HG02973 (cell line): ENCODE data around the gene PIM2.

Experiments used
- ATAC-seq: cut with Tn5 transposase; IDR thresholded peaks from one replicate; pipeline ENCODE4 v1.9.1; 2021; ENCODE audit warnings: moderate library complexity; ENCODE audit not compliant: unreplicated experiment

PIM2 gene

GRCh38 chrX:48918643-48919340 is at the start of gene PIM2:
TSS of gene PIM2 (minus strand) at chrX:48919024. CDS start at chrX:48918834, 190 bp downstream.
- peak; percentile 58 for ATAC-seq

GRCh38 chrX:48968377-48968776 is 49.6 kb upstream of the PIM2 start:
- ATAC-seq = no peak

DNA sequence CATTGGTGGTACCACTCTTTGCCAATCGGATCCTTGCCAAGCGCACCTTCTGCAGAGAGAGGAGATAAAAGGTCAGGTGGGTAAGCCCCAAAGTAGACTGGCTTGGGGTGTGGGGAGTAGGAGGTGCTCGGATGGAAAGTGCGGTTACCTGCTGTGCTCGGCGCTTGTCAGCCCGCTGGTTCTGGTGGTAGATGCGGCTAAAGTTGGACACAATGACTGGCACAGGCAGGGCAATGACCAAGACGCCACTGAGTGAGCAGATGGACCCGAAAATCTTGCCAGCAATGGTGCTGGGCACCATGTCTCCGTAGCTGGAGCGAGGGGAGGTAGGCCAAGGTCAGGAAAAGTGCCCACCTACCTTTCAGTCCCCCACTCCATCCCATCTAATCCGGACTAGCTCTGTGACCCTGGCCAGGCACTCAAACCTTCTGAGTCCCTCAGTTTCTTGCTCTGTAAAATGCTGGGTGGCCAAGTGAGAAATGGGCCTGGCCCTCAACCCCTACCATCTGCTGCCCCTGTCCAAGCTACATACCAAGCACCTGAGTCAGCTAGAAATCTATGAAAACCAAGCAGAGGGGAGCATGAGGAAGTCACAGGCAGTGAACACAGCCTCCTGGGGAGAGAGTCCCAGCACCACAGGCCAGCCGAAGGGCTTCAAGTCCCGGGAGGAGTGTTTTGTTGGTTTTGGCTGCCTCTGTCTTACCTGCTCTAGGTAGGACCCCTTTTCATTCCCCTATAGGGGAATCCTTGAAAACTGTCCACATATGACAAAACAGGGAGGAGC is 48.2 kb upstream of the PIM2 start:
- ATAC-seq = no peak

- no peak for ATAC-seq
Measured at GRCh38 chrX:48965959-48966358, 47.1 kb upstream of the PIM2 start.

DNA sequence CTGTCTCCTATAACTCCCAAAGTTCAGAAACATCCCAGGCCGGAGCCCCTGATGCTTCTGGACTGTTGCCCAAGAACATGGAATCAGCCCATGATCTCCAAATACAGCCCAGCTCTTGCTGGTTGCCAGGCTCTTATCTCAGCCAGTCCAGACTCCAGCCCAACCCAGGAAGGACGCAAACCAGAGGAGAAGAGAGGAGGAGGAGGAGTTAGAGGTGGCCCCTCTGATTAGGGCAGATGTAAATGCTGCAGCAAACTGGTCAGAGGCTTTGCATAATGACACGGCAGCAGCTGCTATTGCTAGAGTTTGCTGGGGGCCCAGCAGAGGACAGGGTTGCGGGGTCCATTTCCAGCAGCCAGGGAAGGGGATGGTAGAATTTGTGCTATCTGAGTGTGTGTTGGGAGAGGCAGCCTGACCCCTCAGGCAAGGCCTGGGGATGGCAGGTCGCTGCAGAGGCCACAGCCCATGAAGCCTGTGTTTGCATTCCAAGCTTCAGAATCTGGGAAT is 42.8 kb upstream of the PIM2 start:
- no peak for ATAC-seq

DNA sequence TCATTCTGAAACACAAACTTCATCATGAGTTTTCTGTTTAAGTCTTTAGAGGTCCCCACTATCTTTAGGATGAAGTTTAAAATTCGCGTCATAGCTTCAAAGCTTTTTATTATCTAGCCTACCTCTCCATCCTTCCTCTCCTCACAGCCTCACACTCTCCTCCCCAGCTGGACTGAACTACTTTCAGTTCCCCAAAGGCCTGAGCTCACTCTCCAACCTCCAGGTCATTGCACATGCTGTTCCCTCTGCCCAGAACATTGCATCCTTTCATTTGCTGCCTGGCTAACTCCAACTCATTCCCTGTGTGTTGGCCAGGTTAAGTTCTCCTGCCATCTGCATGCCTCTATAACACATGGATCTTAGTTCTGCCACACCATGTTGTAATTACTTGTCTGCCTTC is 41.5 kb upstream of the PIM2 start:
- ATAC-seq = no peak

DNA sequence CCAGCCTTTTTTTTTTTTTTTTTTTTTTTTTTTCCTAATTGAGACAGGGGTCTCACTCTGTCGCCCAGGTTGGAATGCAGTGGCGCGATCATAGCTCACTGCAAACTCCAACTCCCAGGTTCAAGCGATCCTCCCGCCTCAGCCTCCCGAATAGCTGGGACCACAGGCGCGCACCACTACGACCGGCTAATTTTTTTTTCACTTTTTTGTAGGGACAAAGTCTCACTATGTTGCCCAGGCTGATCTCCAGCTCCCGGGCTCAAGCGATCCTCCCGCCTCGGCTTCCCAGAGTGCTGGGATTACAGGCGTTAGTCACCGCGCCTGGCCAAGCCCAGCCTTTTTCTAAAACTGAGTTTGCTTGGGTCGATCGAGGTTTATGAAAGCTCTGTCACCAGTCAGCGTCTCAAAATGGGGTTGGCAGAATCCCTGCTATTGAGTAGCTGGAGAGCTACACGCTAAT is 39.8 kb upstream of the PIM2 start:
- ATAC-seq = no peak

- ATAC-seq = peak; percentile 87
Measured at GRCh38 chrX:48957827-48958634, 39.2 kb upstream of the PIM2 start.

- ATAC-seq = peak; percentile 28
Measured at GRCh38 chrX:48957477-48957826, 38.6 kb upstream of the PIM2 start, which contains the start of gene OTUD5. TSS of gene OTUD5 (minus strand) at chrX:48957607. CDS start at chrX:48957570, 37 bp downstream.

DNA sequence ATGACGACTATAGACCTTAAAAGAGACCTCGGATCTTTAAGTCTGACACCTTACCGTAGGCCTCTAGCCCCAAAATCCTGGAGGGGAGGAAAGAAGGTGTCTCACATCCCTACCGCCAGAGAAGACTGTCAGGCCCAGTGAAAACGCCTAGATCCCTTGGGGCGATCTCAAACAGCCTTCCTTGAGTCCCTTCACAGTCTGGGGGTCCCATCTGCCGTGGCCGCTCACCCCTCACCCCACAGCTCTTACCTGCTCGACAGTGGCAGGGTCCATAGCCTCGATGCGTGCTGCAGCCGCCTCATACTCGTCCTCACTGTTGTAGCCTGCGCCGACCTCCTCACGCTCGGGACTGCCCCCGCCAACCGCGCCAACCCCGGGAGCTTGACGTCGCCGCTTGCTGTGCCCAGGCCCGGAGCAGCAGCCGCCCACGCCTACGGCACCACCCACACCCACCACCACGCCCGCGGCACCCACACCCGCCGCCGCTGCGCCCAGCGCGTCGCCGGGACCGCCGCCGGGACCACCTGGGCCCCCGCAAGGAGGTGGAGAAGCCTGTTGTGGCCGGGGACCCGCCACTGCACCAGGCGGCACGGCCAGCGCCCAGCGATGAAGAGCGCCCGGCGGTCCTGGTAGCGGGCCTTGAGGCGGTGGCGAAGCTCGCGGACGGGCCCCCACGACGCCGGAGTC is 38.0 kb upstream of the PIM2 start:
- peak; percentile 7 for ATAC-seq

- ATAC-seq = no peak
Measured at GRCh38 chrX:48948589-48948988, 29.8 kb upstream of the PIM2 start.

GRCh38 chrX:48945517-48946348 is 26.9 kb upstream of the PIM2 start:
- no peak for ATAC-seq

DNA sequence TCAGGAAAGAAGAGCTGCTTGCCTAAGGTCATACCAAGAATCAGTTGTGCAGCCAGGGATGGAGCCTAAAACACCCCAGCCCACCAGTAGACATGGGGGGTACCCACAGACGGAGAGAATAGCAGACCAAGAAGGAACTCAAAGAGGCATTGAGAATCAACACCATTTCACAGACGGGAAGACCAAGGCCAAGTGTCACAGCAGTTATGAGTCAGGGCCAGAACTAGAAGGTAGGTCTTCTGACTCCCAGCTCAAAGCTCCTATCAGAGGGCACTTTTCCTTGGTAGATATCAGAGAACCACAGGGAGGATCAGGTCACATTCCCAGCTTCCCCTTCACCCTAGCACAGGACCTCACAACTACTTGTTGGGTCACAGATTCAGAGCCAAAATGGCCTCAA is 24.1 kb upstream of the PIM2 start:
- ATAC-seq = no peak

DNA sequence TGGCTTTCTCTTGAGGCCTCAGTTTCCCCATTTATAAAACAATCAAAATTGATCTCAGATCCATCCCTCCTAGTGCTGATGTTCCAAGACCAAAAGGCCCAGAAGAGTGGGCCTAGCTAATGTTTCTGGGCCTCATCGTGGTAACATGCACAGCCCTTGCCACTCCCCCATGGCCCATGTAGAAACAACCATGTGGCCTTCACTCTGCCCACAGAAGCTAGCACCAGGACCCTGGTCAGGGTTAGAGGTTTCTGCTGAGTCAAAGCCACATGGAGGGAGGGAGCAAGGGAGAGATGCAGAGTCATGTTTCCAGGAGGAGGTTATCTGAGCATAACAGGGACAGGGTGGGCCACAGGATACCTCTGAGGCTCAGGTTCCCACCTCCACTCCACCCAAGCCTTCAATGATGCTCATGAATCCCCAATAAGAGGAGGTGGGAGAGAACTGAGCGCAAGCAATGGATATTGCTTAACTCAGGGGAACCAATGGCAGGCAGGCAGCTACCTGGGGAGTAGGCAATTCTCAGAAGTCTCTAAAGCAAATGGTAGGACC is 21.7 kb upstream of the PIM2 start:
- no peak for ATAC-seq

- ATAC-seq = no peak
Measured at GRCh38 chrX:48939524-48940228, 20.9 kb upstream of the PIM2 start.

DNA sequence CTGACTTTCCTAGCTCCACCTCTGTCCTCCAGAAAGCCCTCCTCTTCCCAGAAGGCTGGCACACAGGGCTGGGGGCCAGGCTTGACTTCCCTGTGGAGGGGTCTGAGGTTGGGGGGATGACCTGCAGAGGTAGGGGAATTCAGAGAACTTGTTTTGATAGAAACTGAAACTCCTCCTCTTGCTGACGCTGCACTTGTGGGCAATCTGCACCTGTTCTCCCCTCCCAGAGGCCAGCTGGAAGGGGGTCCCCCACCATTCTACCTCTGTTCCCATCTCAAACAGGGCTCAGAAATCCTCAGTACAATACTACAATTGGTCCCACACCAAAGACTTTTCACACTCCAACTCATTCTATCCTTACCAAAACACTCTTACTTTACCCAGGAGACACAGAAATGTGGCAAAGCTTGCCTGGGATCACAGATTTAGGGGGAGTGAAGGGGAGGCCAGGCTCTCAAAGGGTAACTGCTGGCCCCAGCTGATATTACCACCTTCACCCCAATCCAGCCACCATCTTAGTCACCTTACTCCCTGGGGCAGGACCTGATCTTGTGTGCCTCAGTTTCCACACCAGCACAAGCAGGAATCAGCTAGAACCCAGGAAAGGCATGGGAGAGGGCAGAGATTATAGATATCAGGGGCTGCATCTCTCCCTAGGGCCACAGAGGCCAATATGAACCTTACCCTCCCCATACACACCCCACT is 20.0 kb upstream of the PIM2 start:
- ATAC-seq = peak; percentile 36

GRCh38 chrX:48937054-48937907 is 18.5 kb upstream of the PIM2 start:
- peak; percentile 41 for ATAC-seq
